ENCODE results near the gene ZNF654. TPM values are rescaled to one million over a fixed set of nuclear protein-coding genes. Genes with fewer than 3 reads are reported as not detected.

Gene ZNF654
- total and polyA plus RNA-seq, 2 of the 13 experiments (the other 11 are each of a cell fraction or from before 2014, with no cell fraction given) = 1.8 to 4.1 TPM

DNA sequence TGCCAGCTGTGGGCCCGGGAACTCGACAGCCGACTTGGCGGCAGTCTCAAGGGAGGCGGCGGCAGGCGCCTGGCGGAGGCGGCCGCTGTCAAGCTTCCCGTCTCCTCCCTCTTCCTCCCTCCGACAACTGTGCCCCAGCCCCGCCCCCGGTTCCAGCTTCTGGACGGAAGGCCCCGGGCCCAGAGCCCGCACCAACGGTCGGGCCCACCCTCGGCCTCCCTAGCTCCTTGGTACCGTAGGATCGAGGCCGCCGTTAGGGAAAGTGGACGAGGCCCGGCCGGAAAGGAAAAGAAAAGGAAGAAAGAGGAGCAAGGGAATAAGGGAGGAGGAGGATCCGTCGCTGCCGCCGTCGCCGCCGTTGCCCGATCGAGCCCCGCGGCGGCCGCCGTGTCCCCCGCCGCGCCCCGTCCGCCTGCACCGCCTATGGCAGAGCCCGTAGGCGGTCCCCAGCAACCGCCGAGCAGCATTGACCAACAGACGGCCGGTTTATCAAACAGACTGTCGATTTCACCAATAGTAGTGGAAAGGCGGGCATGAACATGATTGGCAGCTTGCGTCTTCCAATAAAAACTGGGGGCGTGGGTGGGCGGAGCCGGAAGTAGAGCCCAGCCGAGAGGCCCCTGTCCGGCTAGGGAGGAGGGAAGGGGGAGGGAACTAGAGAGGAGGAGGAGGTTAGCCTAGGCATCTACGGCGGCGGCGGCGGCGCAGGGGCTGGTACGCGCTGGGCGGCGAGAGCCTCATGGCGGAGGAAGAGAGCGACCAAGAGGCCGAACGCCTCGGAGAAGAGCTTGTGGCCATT, at the start of gene ZNF654, which contains the start of gene CGGBP1 (continued):
- TF ChIP-seq, protein P1, sequence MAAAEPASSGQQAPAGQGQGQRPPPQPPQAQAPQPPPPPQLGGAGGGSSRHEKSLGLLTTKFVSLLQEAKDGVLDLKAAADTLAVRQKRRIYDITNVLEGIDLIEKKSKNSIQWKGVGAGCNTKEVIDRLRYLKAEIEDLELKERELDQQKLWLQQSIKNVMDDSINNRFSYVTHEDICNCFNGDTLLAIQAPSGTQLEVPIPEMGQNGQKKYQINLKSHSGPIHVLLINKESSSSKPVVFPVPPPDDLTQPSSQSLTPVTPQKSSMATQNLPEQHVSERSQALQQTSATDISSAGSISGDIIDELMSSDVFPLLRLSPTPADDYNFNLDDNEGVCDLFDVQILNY (CRISPR knock-in tag; conservative IDR thresholded peaks at IDR 0.05) = no peak
- TF ChIP-seq, protein P2, sequence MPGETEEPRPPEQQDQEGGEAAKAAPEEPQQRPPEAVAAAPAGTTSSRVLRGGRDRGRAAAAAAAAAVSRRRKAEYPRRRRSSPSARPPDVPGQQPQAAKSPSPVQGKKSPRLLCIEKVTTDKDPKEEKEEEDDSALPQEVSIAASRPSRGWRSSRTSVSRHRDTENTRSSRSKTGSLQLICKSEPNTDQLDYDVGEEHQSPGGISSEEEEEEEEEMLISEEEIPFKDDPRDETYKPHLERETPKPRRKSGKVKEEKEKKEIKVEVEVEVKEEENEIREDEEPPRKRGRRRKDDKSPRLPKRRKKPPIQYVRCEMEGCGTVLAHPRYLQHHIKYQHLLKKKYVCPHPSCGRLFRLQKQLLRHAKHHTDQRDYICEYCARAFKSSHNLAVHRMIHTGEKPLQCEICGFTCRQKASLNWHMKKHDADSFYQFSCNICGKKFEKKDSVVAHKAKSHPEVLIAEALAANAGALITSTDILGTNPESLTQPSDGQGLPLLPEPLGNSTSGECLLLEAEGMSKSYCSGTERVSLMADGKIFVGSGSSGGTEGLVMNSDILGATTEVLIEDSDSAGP (CRISPR knock-in tag; IDR thresholded peaks at IDR 0.05; ENCODE audit: borderline replicate concordance) = no peak; the same call in 1 of the 2 replicates
- no peak; the same call in 1 of the 2 replicates for TF ChIP-seq ATF7-NPFF (CRISPR knock-in tag; IDR thresholded peaks at IDR 0.05; ENCODE audit: low read depth)
- no peak for TF ChIP-seq ZNF232 (CRISPR knock-in tag; IDR thresholded peaks at IDR 0.05; ENCODE audit: borderline replicate concordance)
- TF ChIP-seq ZNF75D (CRISPR knock-in tag; IDR thresholded peaks at IDR 0.05; ENCODE audit: borderline replicate concordance) = no peak
- TF ChIP-seq JUNB (CRISPR knock-in tag; IDR thresholded peaks at IDR 0.05; ENCODE audit: borderline replicate concordance) = no peak
- no peak for TF ChIP-seq ATAD3A (CRISPR knock-in tag; IDR thresholded peaks at IDR 0.05)
- TF ChIP-seq, protein P3, sequence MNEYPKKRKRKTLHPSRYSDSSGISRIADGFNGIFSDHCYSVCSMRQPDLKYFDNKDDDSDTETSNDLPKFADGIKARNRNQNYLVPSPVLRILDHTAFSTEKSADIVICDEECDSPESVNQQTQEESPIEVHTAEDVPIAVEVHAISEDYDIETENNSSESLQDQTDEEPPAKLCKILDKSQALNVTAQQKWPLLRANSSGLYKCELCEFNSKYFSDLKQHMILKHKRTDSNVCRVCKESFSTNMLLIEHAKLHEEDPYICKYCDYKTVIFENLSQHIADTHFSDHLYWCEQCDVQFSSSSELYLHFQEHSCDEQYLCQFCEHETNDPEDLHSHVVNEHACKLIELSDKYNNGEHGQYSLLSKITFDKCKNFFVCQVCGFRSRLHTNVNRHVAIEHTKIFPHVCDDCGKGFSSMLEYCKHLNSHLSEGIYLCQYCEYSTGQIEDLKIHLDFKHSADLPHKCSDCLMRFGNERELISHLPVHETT (CRISPR knock-in tag; conservative IDR thresholded peaks at IDR 0.05) = peak; percentile 34; the same call in 1 of the 2 replicates
- no peak for TF ChIP-seq ZNF124 (CRISPR knock-in tag; IDR thresholded peaks at IDR 0.05)
- peak; percentile 43; the same call in 1 of the 2 replicates for TF ChIP-seq EEA1 (CRISPR knock-in tag; IDR thresholded peaks at IDR 0.05; ENCODE audit: borderline replicate concordance)
- no peak for TF ChIP-seq RBAK (CRISPR knock-in tag; IDR thresholded peaks at IDR 0.05)
- 0 out of 2 replicates have a peak, but pooled peaks have one; percentile 33 for TF ChIP-seq FOXJ3 (CRISPR knock-in tag; IDR thresholded peaks at IDR 0.05; ENCODE audit: borderline replicate concordance)
- TF ChIP-seq SKI (IDR thresholded peaks at IDR 0.05; ENCODE audit: partially characterized antibody) = peak; percentile 67
- no peak for TF ChIP-seq ZBTB8A (CRISPR knock-in tag; IDR thresholded peaks at IDR 0.05; ENCODE audit: borderline replicate concordance, low read depth)
- TF ChIP-seq MYNN (CRISPR knock-in tag; IDR thresholded peaks at IDR 0.05; ENCODE audit: low read depth) = no peak
- TF ChIP-seq RARA (CRISPR knock-in tag; IDR thresholded peaks at IDR 0.05) = no peak
- no peak for TF ChIP-seq CBX2 (IDR thresholded peaks at IDR 0.05; ENCODE audit: low read depth, low read length)
- TF ChIP-seq CBX2 (CRISPR knock-in tag; IDR thresholded peaks at IDR 0.05; ENCODE audit: low read depth) = no peak
- TF ChIP-seq AGO2 (optimal IDR thresholded peaks at IDR 0.05; ENCODE audit: low read depth, low read length) = peak; percentile 69
- no peak for TF ChIP-seq ZNF629 (CRISPR knock-in tag; conservative IDR thresholded peaks at IDR 0.05)
- no peak for TF ChIP-seq NFKBIZ (CRISPR knock-in tag; IDR thresholded peaks at IDR 0.05)
- peak; percentile 96 for TF ChIP-seq PHF8 (CRISPR knock-in tag; IDR thresholded peaks at IDR 0.05)
- TF ChIP-seq HNRNPL (IDR thresholded peaks at IDR 0.05; ENCODE audit: low read depth, low read length) = no peak; the same call in 1 of the 2 replicates
- no peak for TF ChIP-seq ZNF260 (CRISPR knock-in tag; IDR thresholded peaks at IDR 0.05; ENCODE audit: borderline replicate concordance, low read depth)
- no peak; the same call in 1 of the 2 replicates for TF ChIP-seq ZNF607 (CRISPR knock-in tag; IDR thresholded peaks at IDR 0.05; ENCODE audit: borderline replicate concordance)
- TF ChIP-seq ZNF790 (CRISPR knock-in tag; IDR thresholded peaks at IDR 0.05; ENCODE audit: borderline replicate concordance) = no peak
- peak; percentile 46; the same call in 1 of the 2 replicates for TF ChIP-seq ZNF605 (CRISPR knock-in tag; IDR thresholded peaks at IDR 0.05)
- no peak for TF ChIP-seq IKZF1 (IDR thresholded peaks at IDR 0.05)

Data from HepG2 (cell line).